SK-N-SH (cell line): ENCODE data around the gene TTC6. TPM values are rescaled to one million over a fixed set of nuclear protein-coding genes. Genes with fewer than 3 reads are reported as not detected.

ENCODE experiments used
- CTCF ChIA-PET: fragments of 300-600, 350-600 bp; formaldehyde crosslinking; extraction: SDS; loops from one replicate; lab custom pipeline; 2021; lab: Yijun Ruan, JAX
- POLR2A ChIA-PET: fragments of 350-600 bp; sonication (Branson Sonifier 250); formaldehyde crosslinking; extraction: SDS; loops from one replicate; lab custom pipeline; 2020; ENCODE audit warnings: antibody characterized with exemption, inconsistent platforms; lab: Yijun Ruan, JAX
- DNase-seq: peaks from one replicate; pipeline ENCODE4 v3.0.0; 2012
- H2AFZ ChIP-seq: fragments of 200-600 bp; sonication (generic); 2 replicates; pipeline ENCODE4 v1.8.1; 2016; ENCODE audit warnings: antibody characterized with exemption, mild to moderate bottlenecking, low read depth
- H3F3A ChIP-seq: fragments of 200-600 bp; sonication (generic); replicated peaks from 2 replicates; pipeline ENCODE3; 2016; ENCODE audit warnings: antibody characterized with exemption, mild to moderate bottlenecking; ENCODE audit not compliant: insufficient read depth
- H3K27ac ChIP-seq, 2 experiments: fragments of 200-500 bp in 1 of 2; fragments of 200-600 bp in 1 of 2; sonication (Bioruptor generic) in 1 of 2; sonication (generic), shearing (Covaris generic) in 1 of 2; 2 replicates each; pipeline versions ENCODE4 v1.5.1 to v1.6.1; 2014 to 2016; ENCODE audit warnings: low read depth in 2 of 2, inconsistent platforms in 1 of 2, low read length in 1 of 2, mild to moderate bottlenecking in 1 of 2, mixed read lengths in 1 of 2
- H3K27me3 ChIP-seq: fragments of 200-600 bp; sonication (generic), shearing (Covaris generic); 2 replicates; pipeline ENCODE4 v1.6.1; 2016; ENCODE audit warnings: mixed run types; ENCODE audit not compliant: insufficient read depth
- H3K36me3 ChIP-seq, 2 experiments: fragments of 200-500 bp in 1 of 2; fragments of 200-600 bp in 1 of 2; sonication (Bioruptor generic) in 1 of 2; sonication (generic) in 1 of 2; replicated peaks in 1 of 2; 2 replicates each; pipeline versions ENCODE3 to v1.5.1; 2014 to 2016; ENCODE audit warnings: low read length in 1 of 2, mild to moderate bottlenecking in 1 of 2; ENCODE audit not compliant: insufficient read depth in 2 of 2, control insufficient read depth in 1 of 2
- H3K4me1 ChIP-seq, 2 experiments: fragments of 200-500 bp in 1 of 2; fragments of 200-600 bp in 1 of 2; sonication (Bioruptor generic) in 1 of 2; sonication (generic), shearing (Covaris generic) in 1 of 2; 2 replicates each; pipeline versions ENCODE4 v1.5.1 to v1.6.1; 2014 to 2016; ENCODE audit warnings: low read depth in 1 of 2, low read length in 1 of 2, mixed run types in 1 of 2; ENCODE audit not compliant: insufficient read depth in 2 of 2, control insufficient read depth in 1 of 2
- H3K4me2 ChIP-seq: fragments of 200-600 bp; sonication (generic), shearing (Covaris generic); 2 replicates; pipeline ENCODE4 v1.6.1; 2017; ENCODE audit warnings: mixed run types
- H3K4me3 ChIP-seq, 2 experiments: fragments of 200-500 bp in 1 of 2; fragments of 200-600 bp in 1 of 2; sonication (Bioruptor generic) in 1 of 2; sonication (generic), shearing (Covaris generic) in 1 of 2; 2 replicates each; pipeline versions ENCODE4 v1.5.1 to v1.8.1; 2014 to 2016; ENCODE audit warnings: low read depth in 2 of 2, inconsistent platforms in 1 of 2, low read length in 1 of 2, mild to moderate bottlenecking in 1 of 2, mixed read lengths in 1 of 2, moderate library complexity in 1 of 2
- H3K79me2 ChIP-seq: fragments of 200-600 bp; sonication (generic); 2 replicates; pipeline ENCODE4 v1.8.1; 2017; ENCODE audit warnings: mild to moderate bottlenecking; ENCODE audit not compliant: insufficient read depth
- H3K9ac ChIP-seq: fragments of 200-600 bp; sonication (generic); 2 replicates; pipeline ENCODE4 v1.6.1; 2017; ENCODE audit warnings: mixed run types
- H3K9me2 ChIP-seq: fragments of 200-600 bp; sonication (generic); 2 replicates; pipeline ENCODE4 v1.6.1; 2017; ENCODE audit warnings: mixed run types
- H3K9me3 ChIP-seq: fragments of 200-600 bp; sonication (generic); 2 replicates; pipeline ENCODE4 v1.6.1; 2017; ENCODE audit warnings: mixed run types, mild to moderate bottlenecking, moderate library complexity
- H4K20me1 ChIP-seq: fragments of 200-600 bp; sonication (generic); 2 replicates; pipeline ENCODE4 v1.6.1; 2017; ENCODE audit warnings: mild to moderate bottlenecking, mixed run types; ENCODE audit not compliant: insufficient read depth
- GABPA ChIP-seq: IDR thresholded peaks from 2 replicates; pipeline ENCODE4 v1.4.0; 2012; ENCODE audit warnings: low read depth, mild to moderate bottlenecking
- GATA2 ChIP-seq: sonication (generic); formaldehyde crosslinking; IDR thresholded peaks from 2 replicates; pipeline ENCODE4 v1.5.0; 2020; ENCODE audit warnings: mild to moderate bottlenecking, missing genetic modification reagents
- MXI1 ChIP-seq: IDR thresholded peaks from 2 replicates; pipeline ENCODE4 v1.6.1; 2012; ENCODE audit warnings: mild to moderate bottlenecking, low read depth, low read length, improper control_type of control experiment
- NFIC ChIP-seq: IDR thresholded peaks from 2 replicates; pipeline ENCODE4 v1.4.0; 2012; ENCODE audit warnings: borderline replicate concordance
- NRF1 ChIP-seq: IDR thresholded peaks from 2 replicates; pipeline ENCODE4 v1.6.1; 2012; ENCODE audit warnings: low read depth, mild to moderate bottlenecking, low read length
- POLR2AphosphoS5 ChIP-seq: IDR thresholded peaks from 2 replicates; pipeline ENCODE4 v1.6.1; 2012; ENCODE audit warnings: low read depth, low read length
- RCOR1 ChIP-seq: fragments of 150-350 bp; IDR thresholded peaks from 2 replicates; pipeline ENCODE4 v1.6.1; 2017; ENCODE audit warnings: antibody characterized with exemption, low read length
- SIN3A ChIP-seq: IDR thresholded peaks from 2 replicates; pipeline ENCODE4 v1.6.1; 2012; ENCODE audit warnings: low read depth, mild to moderate bottlenecking, low read length, moderate library complexity, borderline replicate concordance
- TAF1 ChIP-seq: IDR thresholded peaks from 2 replicates; pipeline ENCODE4 v1.6.1; 2012; ENCODE audit warnings: low read depth, mild to moderate bottlenecking, low read length, moderate library complexity, borderline replicate concordance
- YY1 ChIP-seq: IDR thresholded peaks from 2 replicates; pipeline ENCODE4 v1.4.0; 2012; ENCODE audit warnings: low read depth, mild to moderate bottlenecking
- WGBS: methylation state at CpG from one replicate; pipeline ENCODE4 v1.1.6; 2017; ENCODE audit warnings: low lambda C conversion rate; 5-methylcytosine and 5-hydroxymethylcytosine counted together
- polyA plus RNA-seq, 3 experiments: library from polyadenylated mRNA; depleted of rRNA; stranded (reverse); fragments of >200 nt; gene quantifications; 2 replicates each; pipeline ENCODE4 v1.2.3, GENCODE V29; 2012
- TF ChIP-seq, protein P1 (sequence below): IDR thresholded peaks from 2 replicates; pipeline ENCODE4; 2012
- TF ChIP-seq, protein P2 (sequence below): IDR thresholded peaks from 2 replicates; pipeline ENCODE4 v1.6.1; 2012; ENCODE audit warnings: mild to moderate bottlenecking, low read depth, low read length, moderate library complexity
- TF ChIP-seq, protein P3 (sequence below): IDR thresholded peaks from 2 replicates; pipeline ENCODE4 v1.4.0; 2012; ENCODE audit warnings: low read depth, borderline replicate concordance
- TF ChIP-seq, protein P4 (sequence below): IDR thresholded peaks from 2 replicates; pipeline ENCODE4 v1.4.0; 2012; ENCODE audit warnings: low read depth
- TF ChIP-seq, protein P5 (sequence below): fragments of 150-350 bp; IDR thresholded peaks from 2 replicates; pipeline ENCODE4 v1.6.1; 2016; ENCODE audit warnings: mild to moderate bottlenecking, low read depth, low read length
- TF ChIP-seq, protein P6 (sequence below): IDR thresholded peaks from 2 replicates; pipeline ENCODE4 v1.4.0; 2012; ENCODE audit warnings: low read depth, borderline replicate concordance

TTC6 gene
- polyA plus RNA-seq, 1 of the 3 experiments (the other 2 are of a cell fraction) = not detected

DNA sequence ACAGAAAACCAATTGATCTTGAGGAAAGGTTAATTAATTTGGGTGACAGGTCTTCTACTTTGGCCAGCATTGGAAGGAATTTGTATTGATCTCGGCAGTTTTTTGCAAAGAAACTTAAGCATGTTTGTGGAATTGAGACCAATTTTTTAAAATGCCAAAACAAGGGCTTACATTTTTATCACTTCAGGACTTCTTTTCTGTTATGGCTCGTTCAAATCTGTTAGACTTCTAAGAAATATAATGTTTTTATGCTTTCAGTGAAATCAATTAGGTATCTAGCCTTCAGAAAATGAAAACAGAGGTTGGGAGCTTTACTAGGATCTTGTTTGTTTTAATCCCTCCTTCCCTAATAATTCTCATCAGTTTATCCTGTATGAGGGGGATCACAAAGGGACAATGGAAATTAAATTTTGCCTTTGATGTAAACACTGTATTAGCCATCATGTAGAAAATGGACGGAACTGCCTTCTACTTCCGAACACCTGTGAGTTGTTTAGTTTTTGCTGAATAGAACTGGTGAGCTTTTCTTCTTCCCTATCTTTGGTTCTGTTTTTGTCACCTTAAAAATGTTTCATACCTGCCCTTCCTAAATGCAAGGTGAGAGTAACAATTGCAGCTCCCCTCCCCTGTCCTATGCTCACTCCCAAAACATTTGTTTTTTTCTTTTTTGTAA is 8.2 kb upstream of the TTC6 start:
- Histone ChIP-seq H3K27ac (no peak overlapping the region), H3F3A (no peaks in the 10 kb centered on the region), H3K4me3 (no peak overlapping the region), H3K4me2 (no peak overlapping the region), H3K9me2 (no peaks in the 10 kb centered on the region), H3K9me3 (no peaks in the 10 kb centered on the region), H3K4me1 (no peaks in the 10 kb centered on the region), H3K36me3 (no peaks in the 10 kb centered on the region), H3K27me3 (peaks cover 12% of the 10 kb centered on the region; the same call in 1 of the 2 replicates), H4K20me1 (no peaks in the 10 kb centered on the region), H2AFZ (no peak overlapping the region), H3K79me2 (no peaks in the 10 kb centered on the region), H3K9ac (no peak overlapping the region)
- 5% methylated on average over 4 of the region's 4 CpGs for WGBS
- CTCF ChIA-PET = no interaction called here
- TF ChIP-seq SIN3A (no peak), GABPA (no peak), GATA2 (CRISPR knock-in tag) (no peak), POLR2AphosphoS5 (no peak)
- TF ChIP-seq, protein P1, sequence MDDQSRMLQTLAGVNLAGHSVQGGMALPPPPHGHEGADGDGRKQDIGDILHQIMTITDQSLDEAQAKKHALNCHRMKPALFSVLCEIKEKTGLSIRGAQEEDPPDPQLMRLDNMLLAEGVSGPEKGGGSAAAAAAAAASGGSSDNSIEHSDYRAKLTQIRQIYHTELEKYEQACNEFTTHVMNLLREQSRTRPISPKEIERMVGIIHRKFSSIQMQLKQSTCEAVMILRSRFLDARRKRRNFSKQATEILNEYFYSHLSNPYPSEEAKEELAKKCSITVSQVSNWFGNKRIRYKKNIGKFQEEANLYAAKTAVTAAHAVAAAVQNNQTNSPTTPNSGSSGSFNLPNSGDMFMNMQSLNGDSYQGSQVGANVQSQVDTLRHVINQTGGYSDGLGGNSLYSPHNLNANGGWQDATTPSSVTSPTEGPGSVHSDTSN = no peak
- TF ChIP-seq, protein P2, sequence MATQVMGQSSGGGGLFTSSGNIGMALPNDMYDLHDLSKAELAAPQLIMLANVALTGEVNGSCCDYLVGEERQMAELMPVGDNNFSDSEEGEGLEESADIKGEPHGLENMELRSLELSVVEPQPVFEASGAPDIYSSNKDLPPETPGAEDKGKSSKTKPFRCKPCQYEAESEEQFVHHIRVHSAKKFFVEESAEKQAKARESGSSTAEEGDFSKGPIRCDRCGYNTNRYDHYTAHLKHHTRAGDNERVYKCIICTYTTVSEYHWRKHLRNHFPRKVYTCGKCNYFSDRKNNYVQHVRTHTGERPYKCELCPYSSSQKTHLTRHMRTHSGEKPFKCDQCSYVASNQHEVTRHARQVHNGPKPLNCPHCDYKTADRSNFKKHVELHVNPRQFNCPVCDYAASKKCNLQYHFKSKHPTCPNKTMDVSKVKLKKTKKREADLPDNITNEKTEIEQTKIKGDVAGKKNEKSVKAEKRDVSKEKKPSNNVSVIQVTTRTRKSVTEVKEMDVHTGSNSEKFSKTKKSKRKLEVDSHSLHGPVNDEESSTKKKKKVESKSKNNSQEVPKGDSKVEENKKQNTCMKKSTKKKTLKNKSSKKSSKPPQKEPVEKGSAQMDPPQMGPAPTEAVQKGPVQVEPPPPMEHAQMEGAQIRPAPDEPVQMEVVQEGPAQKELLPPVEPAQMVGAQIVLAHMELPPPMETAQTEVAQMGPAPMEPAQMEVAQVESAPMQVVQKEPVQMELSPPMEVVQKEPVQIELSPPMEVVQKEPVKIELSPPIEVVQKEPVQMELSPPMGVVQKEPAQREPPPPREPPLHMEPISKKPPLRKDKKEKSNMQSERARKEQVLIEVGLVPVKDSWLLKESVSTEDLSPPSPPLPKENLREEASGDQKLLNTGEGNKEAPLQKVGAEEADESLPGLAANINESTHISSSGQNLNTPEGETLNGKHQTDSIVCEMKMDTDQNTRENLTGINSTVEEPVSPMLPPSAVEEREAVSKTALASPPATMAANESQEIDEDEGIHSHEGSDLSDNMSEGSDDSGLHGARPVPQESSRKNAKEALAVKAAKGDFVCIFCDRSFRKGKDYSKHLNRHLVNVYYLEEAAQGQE = no peak
- no peak for DNase-seq
- POLR2A ChIA-PET = no interaction called here

DNA sequence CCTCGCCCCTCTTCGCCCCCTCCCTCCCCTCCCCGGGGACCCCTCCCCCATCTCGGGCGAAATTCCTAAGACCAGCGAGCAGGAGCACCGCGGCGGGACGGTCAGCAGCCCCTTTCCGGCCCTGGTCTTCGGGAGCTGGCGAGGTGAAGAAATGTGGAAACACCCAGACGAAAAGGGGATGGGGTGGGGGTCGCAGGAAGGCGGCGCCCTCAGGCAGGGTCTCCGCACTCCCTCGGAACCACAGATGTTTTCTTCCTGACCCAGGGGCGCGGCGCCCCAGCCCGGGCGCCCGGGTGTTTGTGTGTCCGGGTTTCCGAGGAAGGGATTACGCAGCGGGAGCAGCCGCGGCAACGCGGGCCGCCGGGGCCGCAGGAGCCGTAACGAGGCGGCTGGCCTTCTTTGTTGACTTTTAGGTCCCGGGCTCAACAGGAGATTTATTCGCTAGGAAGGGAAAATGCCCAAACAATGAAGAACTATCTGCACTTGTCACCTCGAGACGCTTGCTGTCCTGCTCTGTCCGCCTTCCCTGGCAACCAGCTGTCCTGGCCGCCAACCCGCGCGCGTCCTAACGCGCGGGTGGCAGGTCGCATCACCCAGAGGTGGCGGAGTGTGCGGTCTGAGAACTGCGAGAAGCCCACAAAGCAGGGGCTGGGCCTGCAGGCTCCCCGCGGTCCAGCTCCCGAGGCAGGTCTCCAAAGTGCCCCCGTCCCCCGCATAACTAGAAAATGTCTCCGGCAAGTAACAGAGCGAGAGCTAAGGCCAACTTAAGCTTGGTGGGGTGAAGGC is 7.4 kb upstream of the TTC6 start:
- H3K79me2 ChIP-seq = no peaks in the 10 kb centered on the region
- TF ChIP-seq NFIC (no peak), NRF1 (no peak), RCOR1 (no peak), MXI1 (no peak), YY1 (no peak), GATA2 (CRISPR knock-in tag) (no peak), POLR2AphosphoS5 (no peak), TAF1 (no peak)
- TF ChIP-seq, protein P3, sequence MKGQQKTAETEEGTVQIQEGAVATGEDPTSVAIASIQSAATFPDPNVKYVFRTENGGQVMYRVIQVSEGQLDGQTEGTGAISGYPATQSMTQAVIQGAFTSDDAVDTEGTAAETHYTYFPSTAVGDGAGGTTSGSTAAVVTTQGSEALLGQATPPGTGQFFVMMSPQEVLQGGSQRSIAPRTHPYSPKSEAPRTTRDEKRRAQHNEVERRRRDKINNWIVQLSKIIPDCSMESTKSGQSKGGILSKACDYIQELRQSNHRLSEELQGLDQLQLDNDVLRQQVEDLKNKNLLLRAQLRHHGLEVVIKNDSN = no peak
- TF ChIP-seq, protein P4, sequence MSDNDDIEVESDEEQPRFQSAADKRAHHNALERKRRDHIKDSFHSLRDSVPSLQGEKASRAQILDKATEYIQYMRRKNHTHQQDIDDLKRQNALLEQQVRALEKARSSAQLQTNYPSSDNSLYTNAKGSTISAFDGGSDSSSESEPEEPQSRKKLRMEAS = no peak
- TF ChIP-seq, protein P5, sequence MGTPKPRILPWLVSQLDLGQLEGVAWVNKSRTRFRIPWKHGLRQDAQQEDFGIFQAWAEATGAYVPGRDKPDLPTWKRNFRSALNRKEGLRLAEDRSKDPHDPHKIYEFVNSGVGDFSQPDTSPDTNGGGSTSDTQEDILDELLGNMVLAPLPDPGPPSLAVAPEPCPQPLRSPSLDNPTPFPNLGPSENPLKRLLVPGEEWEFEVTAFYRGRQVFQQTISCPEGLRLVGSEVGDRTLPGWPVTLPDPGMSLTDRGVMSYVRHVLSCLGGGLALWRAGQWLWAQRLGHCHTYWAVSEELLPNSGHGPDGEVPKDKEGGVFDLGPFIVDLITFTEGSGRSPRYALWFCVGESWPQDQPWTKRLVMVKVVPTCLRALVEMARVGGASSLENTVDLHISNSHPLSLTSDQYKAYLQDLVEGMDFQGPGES = no peak
- TF ChIP-seq, protein P6, sequence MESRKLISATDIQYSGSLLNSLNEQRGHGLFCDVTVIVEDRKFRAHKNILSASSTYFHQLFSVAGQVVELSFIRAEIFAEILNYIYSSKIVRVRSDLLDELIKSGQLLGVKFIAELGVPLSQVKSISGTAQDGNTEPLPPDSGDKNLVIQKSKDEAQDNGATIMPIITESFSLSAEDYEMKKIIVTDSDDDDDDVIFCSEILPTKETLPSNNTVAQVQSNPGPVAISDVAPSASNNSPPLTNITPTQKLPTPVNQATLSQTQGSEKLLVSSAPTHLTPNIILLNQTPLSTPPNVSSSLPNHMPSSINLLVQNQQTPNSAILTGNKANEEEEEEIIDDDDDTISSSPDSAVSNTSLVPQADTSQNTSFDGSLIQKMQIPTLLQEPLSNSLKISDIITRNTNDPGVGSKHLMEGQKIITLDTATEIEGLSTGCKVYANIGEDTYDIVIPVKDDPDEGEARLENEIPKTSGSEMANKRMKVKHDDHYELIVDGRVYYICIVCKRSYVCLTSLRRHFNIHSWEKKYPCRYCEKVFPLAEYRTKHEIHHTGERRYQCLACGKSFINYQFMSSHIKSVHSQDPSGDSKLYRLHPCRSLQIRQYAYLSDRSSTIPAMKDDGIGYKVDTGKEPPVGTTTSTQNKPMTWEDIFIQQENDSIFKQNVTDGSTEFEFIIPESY = no peak

More for the DNA sequence above, 7.4 kb upstream of the TTC6 start:
- no peak overlapping the region for H3K4me3 ChIP-seq
- no peaks in the 10 kb centered on the region for H3K36me3 ChIP-seq
- no peaks in the 10 kb centered on the region for H3K9me3 ChIP-seq
- H3K9ac ChIP-seq = no peak overlapping the region
- CTCF ChIA-PET = no interaction called here
- H2AFZ ChIP-seq = no peak overlapping the region
- H3F3A ChIP-seq = no peaks in the 10 kb centered on the region
- DNase-seq = no peak
- no peaks in the 10 kb centered on the region for H3K4me1 ChIP-seq
- POLR2A ChIA-PET = no interaction called here
- H3K9me2 ChIP-seq = no peaks in the 10 kb centered on the region
- H3K27ac ChIP-seq = no peak overlapping the region
- no peak overlapping the region for H3K4me2 ChIP-seq
- peaks cover 17% of the 10 kb centered on the region for H3K27me3 ChIP-seq
- no peaks in the 10 kb centered on the region for H4K20me1 ChIP-seq
- 4% methylated on average over 8 of the region's 63 CpGs for WGBS
